Stomach (tissue), 4 donors: ENCODE data around the gene TNP1.

ENCODE experiments used
- EP300 ChIP-seq: sonication (generic); formaldehyde crosslinking; IDR thresholded peaks from one replicate; pipeline ENCODE4 v1.6.1; 2017; ENCODE audit warnings: antibody characterized with exemption
- POLR2A ChIP-seq, 4 donors: fragments of 450-650 bp; IDR thresholded peaks; one replicate each; pipeline ENCODE4 v1.6.1; 2016; ENCODE audit warnings: antibody characterized with exemption in 4 of 4, control low read depth in 2 of 4, mild to moderate bottlenecking in 1 of 4, moderate library complexity in 1 of 4

- TF ChIP-seq POLR2A (IDR thresholded peaks at IDR 0.05) (no peak), EP300 (no peak)
Measured at GRCh38 chr2:216863946-216864345, 4.1 kb upstream of the TNP1 start.
